ENCODE data around the gene PAEP.
"Not testable (repeated sequence)": the region's sequence is repeated elsewhere in the genome, so short reads cannot be mapped to it uniquely, and the experiment has no call there.

PAEP gene

DNA sequence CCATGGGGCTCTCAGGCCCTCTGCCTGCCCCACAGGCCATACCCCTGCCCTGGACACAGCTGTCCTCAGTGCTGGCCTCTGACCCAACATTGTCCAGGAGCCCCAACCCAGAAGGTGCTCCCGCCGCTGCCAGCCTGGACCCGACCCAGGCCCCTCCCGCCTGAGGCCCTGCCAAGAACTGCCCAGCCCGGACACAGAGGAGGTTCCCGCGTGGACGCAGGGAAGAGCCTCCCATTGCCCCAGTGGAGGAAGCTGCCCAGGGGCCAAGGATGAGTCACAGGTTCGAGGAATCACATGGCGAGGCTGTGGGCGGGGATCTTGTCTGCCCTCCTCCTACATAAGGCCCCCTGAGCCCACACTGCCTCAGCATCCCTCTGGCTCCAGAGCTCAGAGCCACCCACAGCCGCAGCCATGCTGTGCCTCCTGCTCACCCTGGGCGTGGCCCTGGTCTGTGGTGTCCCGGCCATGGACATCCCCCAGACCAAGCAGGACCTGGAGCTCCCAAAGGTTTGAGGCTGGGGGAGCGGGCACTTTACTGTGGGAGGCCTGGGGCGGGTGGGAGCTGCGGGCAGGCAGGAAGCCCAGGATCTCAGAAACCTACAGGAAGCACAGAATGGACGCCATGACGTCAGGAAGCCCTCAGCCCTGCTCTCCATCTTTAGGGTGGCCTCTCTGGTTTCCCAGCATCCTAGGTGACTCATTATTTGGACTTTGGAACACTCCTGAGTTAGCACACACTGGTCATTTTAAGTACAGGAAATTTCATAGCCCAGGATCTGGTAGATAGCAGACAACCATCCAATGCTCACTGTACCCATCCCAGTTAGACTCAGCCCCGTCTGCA, at the start of gene PAEP:
Gene PAEP, plus strand, starts transcription at position 366 of the 844 bp plus-strand sequence.
- DNase-seq (ENCODE audit: low read depth in 2 of 2), result no peak

DNA sequence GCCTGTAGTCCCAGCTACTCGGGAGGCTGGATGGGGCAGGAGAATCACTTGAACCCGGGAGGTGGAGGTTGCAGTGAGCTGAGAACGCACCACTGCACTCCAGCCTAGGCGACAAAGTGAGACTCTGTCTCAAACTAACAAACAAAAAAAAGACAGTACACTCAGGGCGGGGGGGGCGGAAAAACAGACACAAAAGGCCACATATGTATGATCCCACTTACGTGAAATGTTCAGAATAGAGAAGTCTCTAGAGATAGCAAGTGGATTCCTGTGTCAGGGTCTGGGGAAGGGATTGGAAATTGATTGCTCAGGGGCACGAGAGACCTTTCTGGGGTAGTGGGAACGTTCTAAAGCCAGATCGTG, 49.3 kb upstream of the PAEP start:
- DNase-seq (ENCODE audit: low read depth in 2 of 2), result no peak

DNA sequence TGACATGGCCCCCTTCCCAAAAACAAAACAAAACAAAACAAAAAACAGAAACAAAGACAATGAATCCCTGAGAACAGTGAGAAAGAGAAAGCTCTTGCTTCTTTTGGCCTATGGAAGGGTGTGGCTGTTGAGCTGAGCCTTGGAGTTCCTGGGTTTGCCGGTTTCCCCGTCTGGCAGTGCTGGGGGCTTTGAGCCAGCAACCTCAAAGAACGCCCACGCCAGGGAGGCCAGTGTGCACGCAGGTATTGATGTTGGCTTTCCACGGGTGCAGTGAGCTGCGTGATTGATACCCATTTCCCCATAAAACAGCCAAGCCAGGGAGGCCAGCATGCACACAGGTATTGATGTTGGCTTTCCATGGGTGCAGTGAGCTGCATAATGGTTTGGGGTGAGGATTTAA, 48.7 kb upstream of the PAEP start:
- no peak for DNase-seq (ENCODE audit: low read depth in 2 of 2)

DNA sequence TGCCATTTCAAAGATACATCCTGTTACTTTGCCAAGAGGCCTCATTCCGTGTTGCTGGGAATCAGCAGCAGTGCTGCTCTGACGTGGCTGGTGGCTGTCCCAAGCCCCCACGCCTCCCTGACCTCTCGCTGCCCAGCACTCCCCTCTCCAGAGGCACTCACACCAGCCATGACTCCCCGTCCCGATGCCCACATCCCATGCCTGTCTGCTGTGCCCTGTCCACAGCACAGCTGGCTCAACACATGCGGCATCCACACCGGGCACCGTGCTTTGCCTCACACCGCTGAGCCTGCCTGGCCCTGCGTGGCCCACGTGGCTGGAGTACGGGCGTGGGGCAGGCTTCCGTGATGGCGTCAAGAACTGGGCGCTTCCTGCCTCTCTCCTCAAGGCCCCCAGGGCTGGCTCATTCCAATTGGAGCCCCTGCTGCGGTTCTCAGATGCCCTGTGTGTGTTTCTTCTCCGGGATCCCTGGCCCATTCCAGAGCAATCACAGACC, 48.2 kb upstream of the PAEP start:
- DNase-seq (ENCODE audit: low read depth in 2 of 2), result no peak

DNA sequence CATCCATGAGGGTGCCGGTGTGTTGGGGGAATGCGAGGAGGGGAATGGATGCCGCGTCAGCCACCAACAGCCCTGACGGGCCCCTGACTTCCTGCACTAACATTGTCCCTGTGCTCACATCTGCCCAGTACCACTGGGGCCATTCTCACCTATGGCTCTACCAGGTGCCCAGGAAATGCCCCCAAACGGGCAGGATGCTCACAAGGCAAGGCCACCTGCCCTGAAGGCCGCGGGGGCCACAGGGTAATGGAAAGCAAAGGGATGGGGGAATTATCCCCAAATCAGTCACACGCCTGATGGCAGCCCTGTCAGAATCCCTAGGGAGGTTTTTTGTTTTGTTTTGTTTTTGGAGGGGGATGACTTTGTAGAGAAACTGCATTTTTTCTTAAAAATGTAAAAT, 47.6 kb upstream of the PAEP start:
- DNase-seq (ENCODE audit: low read depth in 2 of 2), result not testable (repeated sequence)

DNA sequence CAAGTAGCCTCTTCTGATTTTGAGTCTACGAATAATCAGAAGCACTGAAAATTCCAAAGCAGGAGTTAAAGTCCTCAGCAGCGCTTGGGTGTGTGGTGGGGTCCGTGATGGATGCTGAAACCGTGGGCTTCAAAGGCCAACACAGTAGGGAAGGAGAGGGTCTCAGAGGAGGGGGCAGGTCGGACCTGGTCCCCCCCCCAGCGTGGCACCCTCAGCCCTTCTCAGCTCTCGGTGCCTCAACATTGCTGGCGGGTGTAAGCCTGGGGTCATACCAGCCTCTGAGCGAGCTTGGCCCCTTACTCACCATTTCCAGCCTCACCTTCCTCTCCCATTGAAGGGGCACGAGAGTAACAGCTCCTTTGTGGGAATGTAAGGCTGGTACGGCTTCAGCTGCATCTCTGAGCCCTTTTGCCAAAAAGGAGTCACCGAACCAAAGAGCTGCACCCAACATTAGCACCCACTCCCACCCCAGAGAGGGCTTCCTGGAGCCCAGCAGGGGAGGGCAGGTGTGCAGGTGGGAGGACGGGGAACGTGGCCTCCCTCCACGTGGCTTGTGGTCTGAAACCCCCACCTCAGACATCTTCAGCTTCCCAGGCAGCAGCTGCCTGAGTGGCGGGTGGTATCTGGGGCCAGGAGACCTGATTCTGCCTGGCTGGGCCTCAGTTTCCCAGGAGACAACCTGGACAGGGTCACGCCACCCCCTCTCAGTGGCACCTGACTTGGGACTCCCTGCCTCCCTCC, 47.0 kb upstream of the PAEP start:
- no peak for DNase-seq (ENCODE audit: low read depth in 2 of 2)

DNA sequence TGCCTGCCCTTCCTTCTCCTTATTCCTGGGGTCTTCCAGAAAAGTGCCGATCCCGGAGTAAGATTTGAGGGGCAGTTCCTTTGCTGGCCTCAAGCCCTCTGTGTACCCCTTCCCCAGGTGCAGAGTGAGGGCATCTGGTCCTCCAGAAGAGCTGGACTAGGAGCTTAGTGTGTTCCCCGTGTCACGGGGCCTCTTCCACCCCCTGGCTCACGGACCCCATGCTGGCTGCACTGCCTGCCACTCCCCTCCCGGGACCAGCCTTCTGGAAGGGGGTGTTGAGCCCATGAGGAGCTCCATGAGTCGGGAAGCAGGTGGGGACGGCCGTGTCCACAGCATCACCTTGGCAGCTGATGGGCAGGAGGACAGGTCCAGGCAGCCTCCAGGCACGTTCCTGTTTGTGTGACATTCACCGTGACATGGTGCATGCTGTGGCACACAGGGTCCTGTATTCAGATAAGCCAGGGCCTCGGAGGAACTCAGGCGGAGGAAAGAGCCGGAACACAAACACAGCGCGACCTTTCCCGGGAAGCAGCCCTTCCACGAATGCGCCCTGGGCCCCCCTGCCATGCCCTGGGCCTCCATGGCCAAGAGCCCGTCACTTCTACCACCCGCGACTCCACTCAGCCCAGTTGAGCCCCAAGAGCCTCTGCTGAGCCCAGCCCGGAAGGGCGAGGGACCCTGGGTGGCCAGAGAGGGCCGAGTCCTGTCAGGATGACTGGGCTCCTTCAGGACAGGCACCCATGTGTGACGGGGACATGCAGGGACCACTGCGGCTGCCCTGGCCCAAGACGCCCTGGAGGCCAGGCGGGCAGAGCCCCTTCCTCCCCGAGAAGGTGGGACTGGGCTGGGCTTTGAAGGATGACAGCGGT, 46.2 kb upstream of the PAEP start:
- DNase-seq (ENCODE audit: low read depth in 2 of 2), result no peak

DNA sequence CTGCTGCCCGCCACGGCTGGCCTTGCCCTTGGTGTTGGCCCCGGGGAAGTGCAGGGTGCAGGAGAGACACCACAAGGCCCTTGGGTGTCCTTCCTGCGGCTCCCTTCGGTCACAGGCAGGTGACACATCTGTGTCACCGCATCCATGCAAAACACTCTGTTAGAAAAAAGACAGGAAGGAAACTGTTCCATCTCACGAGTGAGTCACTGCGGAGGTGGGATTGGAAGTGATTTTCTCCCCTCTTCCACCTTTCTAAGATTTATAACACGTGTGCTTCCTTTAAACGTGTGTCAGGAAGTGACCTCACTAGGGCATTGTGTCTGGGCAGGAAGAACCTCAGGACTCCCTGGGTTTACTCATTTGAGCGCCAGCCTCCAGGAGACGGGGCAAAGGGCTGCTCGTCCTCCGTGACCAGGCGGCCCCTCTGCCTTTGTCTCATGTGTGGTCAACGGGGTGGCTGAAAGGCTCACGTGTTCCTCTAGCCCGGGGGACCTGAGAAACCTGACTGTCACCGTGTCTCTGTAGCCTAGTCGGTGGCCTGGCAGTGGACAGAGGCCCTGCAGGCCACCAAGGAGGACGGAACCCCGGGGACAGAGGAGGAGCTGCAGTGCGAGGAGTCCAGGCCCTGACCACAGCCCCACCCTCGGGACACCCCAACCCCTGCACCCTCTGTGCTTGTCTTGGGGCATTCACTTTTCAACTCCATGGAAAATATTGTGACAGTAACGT, 45.3 kb upstream of the PAEP start:
- DNase-seq (ENCODE audit: low read depth in 2 of 2), result no peak

DNA sequence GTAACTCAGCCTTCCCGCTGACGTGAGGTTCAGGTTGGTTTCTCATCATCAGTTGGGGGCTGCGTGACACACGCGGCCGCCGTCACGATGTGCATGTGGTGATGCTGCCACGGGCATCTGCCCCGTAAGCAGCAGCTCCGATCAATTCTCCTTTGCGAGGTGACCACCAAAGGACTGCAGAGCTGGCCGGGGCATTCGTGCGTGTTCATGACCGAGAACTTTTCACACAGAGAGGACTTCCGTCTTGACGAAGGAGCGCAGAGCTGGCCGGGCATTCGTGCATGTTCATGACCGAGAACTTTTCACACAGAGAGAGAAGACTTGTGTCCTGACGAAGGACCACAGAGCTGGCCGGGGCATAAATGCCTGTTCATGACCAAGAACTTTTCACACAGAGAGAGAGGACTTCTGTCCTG, 44.1 kb upstream of the PAEP start:
- DNase-seq (ENCODE audit: low read depth in 2 of 2), result no peak

DNA sequence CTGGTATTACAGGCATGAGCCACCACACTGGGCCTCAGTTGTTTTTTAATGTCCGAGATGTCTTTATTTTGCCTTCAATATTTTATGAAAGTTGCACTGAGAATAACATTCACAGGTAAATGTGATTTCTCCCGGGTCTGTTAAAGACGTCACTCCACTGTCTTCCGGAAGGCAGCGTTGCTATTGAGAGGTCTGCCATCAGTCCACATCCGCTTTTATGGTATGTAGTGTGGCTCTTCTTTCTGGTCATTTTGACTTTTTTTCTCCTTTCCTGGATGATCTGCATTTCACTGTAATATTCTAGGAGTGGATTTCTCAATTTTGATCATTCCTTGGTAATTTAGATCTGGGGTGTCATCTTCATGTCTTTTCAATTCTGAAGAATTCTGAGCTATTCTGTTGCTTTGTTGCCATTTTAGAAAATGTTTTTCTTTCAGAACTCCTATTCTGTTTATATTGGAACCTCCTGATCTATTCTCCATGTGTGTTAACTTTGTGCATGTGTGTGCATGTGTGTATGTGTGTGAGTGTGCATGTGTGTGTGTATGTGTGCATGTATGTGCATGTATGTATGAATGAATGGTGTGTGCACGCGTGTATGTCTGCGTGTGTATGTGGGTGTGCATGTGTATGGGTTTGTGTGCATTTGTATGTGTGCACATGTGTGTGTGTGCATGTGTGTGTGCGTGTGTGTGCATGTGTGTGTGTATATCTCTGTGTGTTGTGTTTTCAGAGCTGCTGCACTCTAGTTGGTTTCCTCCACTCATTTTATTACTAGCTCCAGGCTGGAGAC, 42.2 kb upstream of the PAEP start:
- DNase-seq (ENCODE audit: low read depth in 2 of 2), result no peak

DNA sequence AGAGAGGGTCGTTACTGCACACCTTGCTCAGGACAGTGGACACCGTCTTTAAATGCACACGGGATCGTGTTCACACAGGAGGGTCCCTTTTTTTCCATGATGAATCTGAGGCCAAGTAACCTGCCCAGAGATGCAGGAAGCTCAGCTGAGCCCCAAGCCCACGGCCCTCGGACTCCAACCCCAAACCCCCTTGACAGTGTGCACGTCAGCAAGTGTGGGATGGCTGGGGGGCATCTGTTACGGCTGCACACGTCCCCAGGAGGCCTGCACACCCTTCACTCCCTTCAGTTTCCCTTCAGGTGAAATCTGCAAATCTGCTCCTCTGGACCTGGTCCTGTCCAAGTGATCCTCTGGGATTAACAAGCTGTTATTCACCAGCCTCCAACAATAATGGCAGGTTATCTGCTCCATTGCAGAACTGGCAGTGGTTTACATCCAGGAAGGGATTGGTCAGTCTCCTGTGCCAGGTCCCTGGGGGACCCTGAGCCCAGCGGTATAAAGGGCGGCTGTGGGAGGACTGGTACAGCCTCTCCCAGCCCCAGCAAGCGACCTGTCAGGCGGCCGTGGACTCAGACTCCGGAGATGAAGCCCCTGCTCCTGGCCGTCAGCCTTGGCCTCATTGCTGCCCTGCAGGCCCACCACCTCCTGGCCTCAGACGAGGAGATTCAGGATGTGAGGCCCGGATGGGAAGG, 40.5 kb upstream of the PAEP start, which contains the start of gene LCN1:
Gene LCN1, plus strand, starts transcription at position 525 of the 692 bp plus-strand sequence. Its CDS starts 58 bp downstream, at position 583.
- no peak for DNase-seq (ENCODE audit: low read depth in 2 of 2)

DNA sequence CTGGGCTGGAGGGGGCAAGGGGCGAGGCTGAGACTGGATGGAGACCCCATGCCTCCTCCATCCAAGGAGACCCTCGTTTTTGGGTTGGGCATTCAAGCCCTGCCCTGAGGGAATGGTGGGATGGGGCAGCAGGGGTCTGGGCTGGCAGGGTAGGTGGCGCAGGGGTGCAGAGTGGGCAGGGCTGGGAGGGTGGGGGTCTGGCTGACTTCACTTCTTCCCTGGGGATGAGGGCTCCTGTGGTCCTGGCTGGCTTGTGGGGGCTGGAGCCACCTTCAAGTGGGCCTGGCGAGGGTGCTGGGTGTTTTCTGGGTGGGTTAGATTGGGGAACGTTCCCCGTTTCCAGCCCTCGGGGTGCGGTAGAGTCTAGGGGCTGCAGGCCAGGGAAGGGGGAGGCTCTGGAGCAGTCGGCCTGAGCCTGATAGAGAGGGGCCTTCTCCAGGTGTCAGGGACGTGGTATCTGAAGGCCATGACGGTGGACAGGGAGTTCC, 39.9 kb upstream of the PAEP start:
- DNase-seq (ENCODE audit: low read depth in 2 of 2), result no peak

DNA sequence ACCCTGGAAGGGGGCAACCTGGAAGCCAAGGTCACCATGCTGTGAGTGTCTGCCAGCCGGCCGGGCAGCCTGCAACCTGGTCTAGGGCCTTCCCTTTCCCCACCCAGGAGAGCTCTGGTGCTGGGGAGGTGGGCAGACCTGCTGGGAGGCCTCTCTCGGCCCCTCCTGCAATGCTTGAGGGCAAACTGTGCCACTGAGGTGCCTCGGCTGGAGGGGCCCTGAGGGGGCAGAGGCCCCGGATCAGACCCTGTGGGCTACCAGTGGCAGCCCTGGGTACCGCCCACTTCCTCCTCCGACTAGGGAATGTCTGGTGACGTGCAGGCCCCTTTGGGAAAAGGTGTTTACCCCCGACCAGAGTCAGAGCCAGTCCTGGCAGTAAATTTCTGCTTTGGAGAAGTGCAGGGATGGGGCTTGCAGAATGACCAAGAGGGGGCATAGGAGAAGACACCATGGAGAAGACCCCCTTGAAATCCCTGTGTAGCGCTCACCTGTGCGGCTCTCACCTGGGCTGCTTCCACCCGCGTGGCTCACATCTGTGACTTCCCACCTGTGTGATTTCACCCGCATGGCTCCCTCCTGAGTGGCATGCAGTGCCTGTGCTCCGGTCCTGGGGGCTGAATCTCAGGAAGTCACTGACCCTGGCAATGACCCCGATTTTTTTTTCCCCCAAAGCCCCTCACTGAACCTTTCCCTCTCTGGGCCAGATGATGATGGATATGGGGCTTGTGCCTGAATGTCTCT, 39.2 kb upstream of the PAEP start:
- DNase-seq (ENCODE audit: low read depth in 2 of 2), result no peak

DNA sequence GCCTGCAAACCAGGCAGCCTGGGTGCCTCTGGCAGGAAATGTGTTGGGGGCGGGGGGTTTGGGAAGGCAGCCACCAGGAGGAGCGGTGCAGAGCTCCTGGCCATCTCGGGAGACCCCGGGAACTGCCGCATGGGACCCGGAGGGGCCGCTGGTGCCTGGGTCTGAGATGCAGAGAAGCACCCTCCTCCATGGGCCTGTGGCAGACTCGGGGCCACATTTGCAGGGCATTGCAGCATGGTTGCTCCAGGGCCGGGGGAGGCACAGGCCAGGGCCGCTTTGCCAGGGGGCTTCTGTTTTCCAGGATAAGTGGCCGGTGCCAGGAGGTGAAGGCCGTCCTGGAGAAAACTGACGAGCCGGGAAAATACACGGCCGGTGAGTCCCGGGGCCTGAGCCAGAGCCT, 38.6 kb upstream of the PAEP start:
- DNase-seq (ENCODE audit: low read depth in 2 of 2), result no peak

DNA sequence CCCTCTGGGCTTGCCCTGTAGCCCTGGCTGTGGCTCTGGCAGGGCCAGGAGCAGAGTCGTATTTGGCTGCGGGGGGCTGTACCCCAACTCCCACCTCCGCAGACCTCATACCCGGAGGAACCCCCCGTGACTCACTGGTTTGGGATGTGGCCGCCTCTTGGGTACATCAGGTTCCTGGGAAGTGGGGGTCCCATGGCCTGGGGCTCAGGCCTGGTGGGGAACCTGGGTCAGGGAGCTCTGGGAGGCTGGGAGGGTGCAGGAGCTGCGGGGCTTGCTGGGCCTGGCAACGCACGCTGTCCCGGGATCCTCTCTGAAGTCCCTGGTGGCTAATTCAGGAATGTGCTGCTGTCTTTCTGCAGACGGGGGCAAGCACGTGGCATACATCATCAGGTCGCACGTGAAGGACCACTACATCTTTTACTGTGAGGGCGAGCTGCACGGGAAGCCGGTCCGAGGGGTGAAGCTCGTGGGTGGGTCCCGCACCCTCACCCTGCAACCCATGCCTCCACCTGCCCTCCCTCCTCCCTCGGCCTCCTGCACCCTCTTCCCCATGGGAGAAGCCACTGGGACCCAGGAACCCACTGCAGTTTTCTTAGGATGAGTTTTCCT, 37.9 kb upstream of the PAEP start:
- no peak for DNase-seq (ENCODE audit: low read depth in 2 of 2)

DNA sequence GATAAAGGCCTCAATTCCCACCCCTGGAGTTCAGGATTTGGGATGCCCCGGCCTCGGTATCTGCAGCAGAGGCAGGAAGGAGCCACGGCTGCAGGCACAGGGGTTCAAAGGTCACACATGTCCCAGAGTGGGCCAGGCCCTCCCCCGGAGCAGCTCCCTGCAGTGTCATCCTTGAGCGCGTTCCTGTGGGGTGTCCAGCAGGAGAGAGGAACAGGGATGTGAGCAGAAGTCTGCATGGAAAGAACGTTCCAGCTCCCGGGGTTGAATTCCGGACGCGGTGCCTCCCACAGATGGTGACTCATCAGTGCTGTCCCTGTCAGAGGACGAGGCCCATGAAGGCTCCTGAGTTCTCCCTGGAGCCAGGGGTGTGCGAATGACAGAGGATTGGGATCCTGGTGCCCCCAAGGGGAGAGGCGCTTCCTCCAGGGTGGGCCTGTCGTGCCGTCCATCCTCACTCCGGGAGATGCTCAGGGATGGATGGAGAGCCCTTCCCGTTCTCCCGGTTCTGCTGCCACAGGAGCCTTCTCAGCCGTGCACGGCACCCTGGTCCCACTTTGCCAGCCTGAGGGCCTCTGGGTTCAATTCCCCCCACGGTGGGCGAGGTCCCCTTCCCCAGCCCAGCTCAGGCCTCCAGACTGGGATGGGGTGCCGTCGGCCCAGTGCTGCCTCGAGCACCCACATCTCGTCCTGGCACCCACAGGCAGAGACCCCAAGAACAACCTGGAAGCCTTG, 37.3 kb upstream of the PAEP start:
- DNase-seq (ENCODE audit: low read depth in 2 of 2), result no peak

DNA sequence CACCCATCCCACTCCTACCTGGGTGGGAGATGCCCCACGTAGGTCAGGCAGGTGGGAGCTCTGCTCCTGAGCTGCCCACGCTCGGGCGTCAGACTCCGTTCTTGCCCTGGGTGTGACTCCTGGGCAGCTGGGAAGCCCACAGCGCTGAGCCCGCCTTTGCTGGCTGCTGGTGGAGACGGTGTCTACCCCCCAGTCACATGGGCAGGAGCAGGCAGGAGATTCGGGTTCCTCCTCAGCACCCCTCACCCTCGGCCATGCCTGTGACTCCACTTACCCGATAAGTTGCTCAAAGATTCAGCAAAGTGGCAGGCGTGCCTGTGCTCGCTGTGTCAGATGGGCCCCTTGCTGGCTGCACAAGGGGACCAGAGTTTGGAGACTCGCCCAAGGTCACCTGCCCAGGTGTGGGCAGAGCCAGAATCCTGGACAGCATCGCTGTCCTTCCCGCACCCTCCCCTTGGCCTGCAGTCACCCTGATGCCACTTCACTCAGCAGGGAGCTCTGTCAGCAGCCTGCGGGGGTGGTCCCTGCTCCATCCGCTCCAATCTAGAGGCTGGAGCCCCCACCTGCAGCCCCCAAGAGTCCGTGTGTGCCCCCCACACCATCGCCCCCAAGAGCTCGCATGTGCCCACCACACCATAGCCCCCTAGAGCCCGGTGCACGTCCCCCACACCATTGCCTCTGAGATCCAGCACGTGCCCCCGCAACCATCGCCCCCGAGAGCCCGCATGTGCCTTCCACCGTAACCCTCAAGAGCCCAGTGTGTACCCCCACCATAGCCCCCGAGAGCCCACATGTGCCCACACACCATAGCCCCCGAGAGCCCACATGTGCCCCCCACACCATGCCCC, 36.1 kb upstream of the PAEP start:
- no peak for DNase-seq (ENCODE audit: low read depth in 2 of 2)
